Endothelial cell of umbilical vein (primary cell): ENCODE measurements around the gene AP1M1.

Experiments
- CTCF ChIP-seq, 2 donors: IDR thresholded peaks; 1 replicate in 1 of 2; 2 replicates in 1 of 2; pipeline ENCODE4 v1.5.1; 2011; ENCODE audit warnings: low read length in 2 of 2, mild to moderate bottlenecking in 2 of 2, moderate library complexity in 2 of 2, control low read depth in 1 of 2, inconsistent platforms in 1 of 2, low read depth in 1 of 2; ENCODE audit not compliant: insufficient read depth in 1 of 2; ENCODE audit errors: extremely low read depth in 1 of 2
- EZH2 ChIP-seq: IDR thresholded peaks from 2 replicates; pipeline ENCODE4 v1.6.1; 2012; ENCODE audit warnings: borderline replicate concordance, low read depth, mild to moderate bottlenecking, moderate library complexity, low read length, inconsistent platforms; ENCODE audit not compliant: severe bottlenecking
- GATA2 ChIP-seq: IDR thresholded peaks from 2 replicates; pipeline ENCODE4 v1.7.0; 2011; ENCODE audit warnings: low read depth, mild to moderate bottlenecking, moderate library complexity, mixed read lengths, low read length; ENCODE audit not compliant: insufficient read length, insufficient read depth
- JUN ChIP-seq: IDR thresholded peaks from 2 replicates; pipeline ENCODE4 v1.6.1; 2011; ENCODE audit warnings: borderline replicate concordance, low read depth; ENCODE audit not compliant: insufficient read length, insufficient read depth
- POLR2AphosphoS5 ChIP-seq: IDR thresholded peaks from 2 replicates; pipeline ENCODE4 v1.6.1; 2012; ENCODE audit warnings: low read depth, mild to moderate bottlenecking, control low read depth, low read length, moderate library complexity; ENCODE audit not compliant: insufficient read depth

GRCh38 chr19:16281743-16282142 lies 84.0 kb downstream of the AP1M1 start:
- no peak for TF ChIP-seq CTCF (IDR thresholded peaks at IDR 0.05; ENCODE audit: extremely low read depth in 1 of 2, insufficient read depth in 1 of 2, low read depth in 1 of 2, low read length in 2 of 2)
- no peak for TF ChIP-seq POLR2AphosphoS5
- no peak for TF ChIP-seq EZH2
- no peak for TF ChIP-seq JUN
- TF ChIP-seq GATA2, result no peak
